SJSA1 (cell line): Measurements from ENCODE around the gene DOP1B. TPM values are rescaled to one million over a fixed set of nuclear protein-coding genes. Genes with fewer than 3 reads are reported as not detected.
"Not testable (repeated sequence)": the region's sequence is repeated elsewhere in the genome, so short reads cannot be mapped to it uniquely, and the experiment has no call there.

ENCODE experiments used
- DNase-seq, 2 experiments: peaks; one replicate each; pipeline ENCODE4 v3.0.0-alpha.2; 2015 to 2020; ENCODE audit warnings: low spot score in 2 of 2, low read depth in 1 of 2
- H3K27ac ChIP-seq: fragments of 250-450 bp; sonication (Bioruptor Pico); 2 replicates; pipeline ENCODE4 v1.5.1; 2020; ENCODE audit warnings: mild to moderate bottlenecking, moderate library complexity
- H3K27me3 ChIP-seq: fragments of 250-450 bp; sonication (Bioruptor Pico); replicated peaks from 2 replicates; pipeline ENCODE4 v1.5.1; 2020; ENCODE audit warnings: mild to moderate bottlenecking, moderate library complexity
- H3K36me3 ChIP-seq: fragments of 250-450 bp; sonication (Bioruptor Pico); 2 replicates; pipeline ENCODE4 v1.5.1; 2020; ENCODE audit warnings: mild to moderate bottlenecking
- H3K4me1 ChIP-seq: fragments of 250-450 bp; sonication (Bioruptor Pico); replicated peaks from 2 replicates; pipeline ENCODE4 v1.6.1; 2021; ENCODE audit warnings: mild to moderate bottlenecking
- H3K4me3 ChIP-seq: fragments of 250-450 bp; sonication (Bioruptor Pico); 2 replicates; pipeline ENCODE4 v1.5.1; 2020; ENCODE audit warnings: mild to moderate bottlenecking
- H3K9me3 ChIP-seq: fragments of 250-450 bp; sonication (Bioruptor Pico); replicated peaks from 2 replicates; pipeline ENCODE4 v1.5.1; 2020; ENCODE audit warnings: mild to moderate bottlenecking
- total RNA-seq: library from RNA; depleted of rRNA; stranded (reverse); fragments of >200 nt; shearing (Covaris generic); gene quantifications from 2 replicates; pipeline ENCODE4 v1.2.3, GENCODE V29; 2014

DOP1B gene
- total RNA-seq, 1 experiment from 2014 or later: 5.7 TPM

- H3K27me3 ChIP-seq: no peaks in the 10 kb centered on the region
- peak; percentile 61 to 70 for DNase-seq
- no peak overlapping the region for H3K4me3 ChIP-seq
- peak overlapping the region; percentile 46 for H3K27ac ChIP-seq
- H3K4me1 ChIP-seq: peaks cover 43% of the 10 kb centered on the region
- no peaks in the 10 kb centered on the region for H3K9me3 ChIP-seq
- no peaks in the 10 kb centered on the region for H3K36me3 ChIP-seq
Measured at GRCh38 chr21:36127250-36127904, 29.2 kb upstream of the DOP1B start.

GRCh38 chr21:36127977-36128376 lies 28.6 kb upstream of the DOP1B start:
- no peak for DNase-seq
- Histone ChIP-seq H3K27me3 (no peaks in the 10 kb centered on the region), H3K36me3 (no peaks in the 10 kb centered on the region), H3K4me1 (peaks cover 43% of the 10 kb centered on the region), H3K27ac (peak overlapping the region; percentile 46), H3K9me3 (no peaks in the 10 kb centered on the region), H3K4me3 (no peak overlapping the region)

GRCh38 chr21:36129219-36129618 lies 27.4 kb upstream of the DOP1B start:
- DNase-seq: no peak
- no peak overlapping the region for H3K27ac ChIP-seq
- H3K9me3 ChIP-seq: no peaks in the 10 kb centered on the region
- H3K36me3 ChIP-seq: no peaks in the 10 kb centered on the region
- H3K27me3 ChIP-seq: no peaks in the 10 kb centered on the region
- peaks cover 44% of the 10 kb centered on the region for H3K4me1 ChIP-seq
- no peak overlapping the region for H3K4me3 ChIP-seq

GRCh38 chr21:36130414-36130762 lies 26.2 kb upstream of the DOP1B start:
- not testable (repeated sequence) for H3K36me3 ChIP-seq, H3K27me3 ChIP-seq, DNase-seq, H3K27ac ChIP-seq, H3K9me3 ChIP-seq
- H3K4me3 ChIP-seq: peak overlapping the region; percentile 30
- peaks cover 53% of the 10 kb centered on the region for H3K4me1 ChIP-seq

GRCh38 chr21:36130839-36131238 lies 25.8 kb upstream of the DOP1B start:
- DNase-seq, H3K4me3 ChIP-seq: not testable (repeated sequence)

GRCh38 chr21:36132696-36133095 lies 23.9 kb upstream of the DOP1B start:
- H3K4me3 ChIP-seq: no peak overlapping the region
- H3K36me3 ChIP-seq: peaks cover 6% of the 10 kb centered on the region
- DNase-seq: no peak
- no peaks in the 10 kb centered on the region for H3K9me3 ChIP-seq
- peaks cover 39% of the 10 kb centered on the region for H3K4me1 ChIP-seq
- no peaks in the 10 kb centered on the region for H3K27me3 ChIP-seq
- H3K27ac ChIP-seq: no peak overlapping the region

More at GRCh38 chr21:36130839-36131238, 25.8 kb upstream of the DOP1B start:
- H3K27ac ChIP-seq, H3K27me3 ChIP-seq, H3K36me3 ChIP-seq, H3K9me3 ChIP-seq: not testable (repeated sequence)
- peaks cover 50% of the 10 kb centered on the region for H3K4me1 ChIP-seq

- peak within 1 kb of the TSS; percentile 66 for H3K4me3 ChIP-seq
- no peaks in the 10 kb centered on the region for H3K27me3 ChIP-seq
- H3K27ac ChIP-seq: peak within 1 kb of the TSS; percentile 70
- peaks cover 23% of the 10 kb centered on the region for H3K36me3 ChIP-seq
- H3K9me3 ChIP-seq: no peaks in the 10 kb centered on the region
- peak; percentile 65 to 66 for DNase-seq
- H3K4me1 ChIP-seq: peaks cover 22% of the 10 kb centered on the region
Measured at GRCh38 chr21:36134803-36135390, 21.7 kb upstream of the DOP1B start, which contains the start of gene CBR3. CBR3 (plus strand) TSS chr21:36135079; CDS start chr21:36135193, 114 bp downstream.

- DNase-seq: peak; percentile 95 to 96
- Histone ChIP-seq H3K9me3 (no peaks in the 10 kb centered on the region), H3K27ac (peak overlapping the region; percentile 70)
Measured at GRCh38 chr21:36135391-36136102, 21.1 kb upstream of the DOP1B start.

GRCh38 chr21:36139791-36140190 lies 16.8 kb upstream of the DOP1B start:
- H3K9me3 ChIP-seq, H3K4me3 ChIP-seq, DNase-seq, H3K27ac ChIP-seq, H3K27me3 ChIP-seq: not testable (repeated sequence)
- peaks cover 47% of the 10 kb centered on the region for H3K36me3 ChIP-seq
- H3K4me1 ChIP-seq: peaks cover 13% of the 10 kb centered on the region

More at GRCh38 chr21:36135391-36136102, 21.1 kb upstream of the DOP1B start:
- Histone ChIP-seq H3K36me3 (peaks cover 30% of the 10 kb centered on the region), H3K4me1 (peaks cover 22% of the 10 kb centered on the region), H3K27me3 (no peaks in the 10 kb centered on the region), H3K4me3 (peak overlapping the region; percentile 66)

GRCh38 chr21:36141513-36141925 lies 15.1 kb upstream of the DOP1B start:
- Histone ChIP-seq H3K27me3 (no peaks in the 10 kb centered on the region), H3K36me3 (peaks cover 46% of the 10 kb centered on the region), H3K4me1 (peaks cover 5% of the 10 kb centered on the region), H3K4me3 (no peak overlapping the region), H3K27ac (no peak overlapping the region), H3K9me3 (no peaks in the 10 kb centered on the region)
- peak; percentile 62 to 82 for DNase-seq

GRCh38 chr21:36144233-36144632 lies 12.4 kb upstream of the DOP1B start:
- H3K4me1 ChIP-seq, DNase-seq, H3K4me3 ChIP-seq, H3K27me3 ChIP-seq, H3K9me3 ChIP-seq, H3K27ac ChIP-seq: not testable (repeated sequence)
- H3K36me3 ChIP-seq: peaks cover 32% of the 10 kb centered on the region

GRCh38 chr21:36145259-36145658 lies 11.4 kb upstream of the DOP1B start:
- Histone ChIP-seq H3K36me3 (peaks cover 25% of the 10 kb centered on the region), H3K4me1 (peaks cover 5% of the 10 kb centered on the region), H3K4me3 (no peak overlapping the region), H3K9me3 (no peaks in the 10 kb centered on the region), H3K27me3 (no peaks in the 10 kb centered on the region), H3K27ac (no peak overlapping the region)
- no peak for DNase-seq

- peaks cover 10% of the 10 kb centered on the region for H3K4me1 ChIP-seq
- no peak overlapping the region for H3K27ac ChIP-seq
- no peaks in the 10 kb centered on the region for H3K9me3 ChIP-seq
- no peaks in the 10 kb centered on the region for H3K27me3 ChIP-seq
- peaks cover 6% of the 10 kb centered on the region for H3K36me3 ChIP-seq
- DNase-seq: no peak
- no peak overlapping the region for H3K4me3 ChIP-seq
Measured at GRCh38 chr21:36147911-36148310, 8.7 kb upstream of the DOP1B start.

GRCh38 chr21:36148886-36149285 lies 7.7 kb upstream of the DOP1B start:
- Histone ChIP-seq H3K27me3 (no peaks in the 10 kb centered on the region), H3K4me1 (peaks cover 10% of the 10 kb centered on the region), H3K27ac (no peak overlapping the region), H3K9me3 (no peaks in the 10 kb centered on the region), H3K4me3 (no peak overlapping the region), H3K36me3 (peaks cover 5% of the 10 kb centered on the region)
- DNase-seq: no peak
